Gastroesophageal sphincter (tissue), 2 donors: ENCODE data around the gene TMEM178B.

Experiments used
- EP300 ChIP-seq: sonication (generic); formaldehyde crosslinking; IDR thresholded peaks from one replicate; pipeline ENCODE4 v1.6.1; 2017; ENCODE audit warnings: antibody characterized with exemption, mild to moderate bottlenecking
- POLR2AphosphoS5 ChIP-seq: sonication (generic); formaldehyde crosslinking; IDR thresholded peaks from one replicate; pipeline ENCODE4 v1.6.1; 2017; ENCODE audit warnings: antibody characterized with exemption

GRCh38 chr7:141203177-141203576 lies 129.3 kb downstream of the TMEM178B start:
- no peak for TF ChIP-seq EP300
- TF ChIP-seq POLR2AphosphoS5 = no peak
